ENCODE measurements around the gene EIF4G2.

EIF4G2 gene

DNA sequence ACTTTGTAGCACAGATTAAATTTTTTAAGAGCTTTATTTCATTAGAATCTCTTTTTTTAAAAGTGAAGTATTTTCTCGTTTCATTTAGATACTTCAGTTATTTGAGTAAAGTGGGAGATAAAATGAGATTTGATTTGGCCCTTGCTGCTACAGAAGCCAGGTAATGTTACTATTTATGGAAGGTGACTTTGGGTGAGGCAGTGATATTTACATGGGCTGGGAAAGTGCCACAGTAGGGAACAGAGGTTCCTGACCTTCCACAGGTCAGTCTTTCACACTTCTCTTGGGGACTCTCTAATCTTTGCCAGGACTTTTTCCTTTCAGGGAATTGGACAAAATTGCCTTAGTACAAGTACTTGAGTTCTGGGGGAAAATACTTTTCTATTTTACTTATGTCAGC, 37.3 kb downstream of the EIF4G2 start:
- DNase-seq (ENCODE audit: low read depth), result no peak

DNA sequence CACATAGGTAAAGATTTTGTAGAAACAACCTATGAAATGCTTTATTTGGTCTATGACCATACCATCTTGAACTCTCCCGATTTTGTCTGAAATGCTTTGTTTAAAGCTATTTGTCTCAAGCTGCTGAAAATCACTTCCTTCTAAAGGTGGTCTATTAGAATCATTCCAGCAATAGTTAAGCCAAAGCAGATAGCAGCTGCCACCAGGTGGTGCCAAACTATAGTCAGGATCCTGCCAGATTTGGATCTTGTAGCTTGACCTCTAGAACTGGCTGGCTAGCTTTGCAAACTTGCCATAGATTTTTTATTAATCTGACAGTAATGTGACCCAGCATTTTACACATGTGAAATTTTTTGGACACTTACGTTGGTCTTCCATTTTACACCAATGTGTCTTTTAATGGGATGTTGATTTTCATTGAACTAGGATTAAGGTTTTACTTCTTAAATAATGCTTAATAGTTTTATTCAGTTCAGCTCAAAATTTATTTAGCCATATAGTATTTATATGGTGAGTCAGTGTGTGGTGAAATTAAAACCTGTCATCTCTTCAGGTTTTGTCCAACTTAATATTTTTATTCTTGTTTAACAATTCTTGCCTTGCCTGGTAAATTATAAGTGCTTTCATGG, 38.0 kb downstream of the EIF4G2 start:
- DNase-seq (ENCODE audit: low read depth), result no peak

DNA sequence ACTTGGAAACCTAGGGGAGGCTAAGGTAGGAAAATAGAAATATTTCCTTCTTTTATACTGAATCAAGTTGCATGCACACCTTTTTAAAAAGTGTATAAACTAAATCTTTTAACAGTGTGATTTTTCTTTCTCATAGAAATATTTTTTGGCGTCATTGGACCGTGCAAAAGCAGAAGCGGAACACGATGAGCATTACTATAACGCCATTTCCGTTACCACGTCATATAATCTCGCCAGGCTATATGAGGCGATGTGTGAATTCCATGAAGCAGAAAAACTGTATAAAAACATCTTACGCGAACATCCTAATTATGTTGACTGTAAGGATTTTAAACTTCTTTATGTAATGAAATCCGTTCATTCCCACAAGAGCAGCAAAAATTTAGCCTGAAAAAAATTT, 44.3 kb downstream of the EIF4G2 start:
- no peak for DNase-seq (ENCODE audit: low read depth)

DNA sequence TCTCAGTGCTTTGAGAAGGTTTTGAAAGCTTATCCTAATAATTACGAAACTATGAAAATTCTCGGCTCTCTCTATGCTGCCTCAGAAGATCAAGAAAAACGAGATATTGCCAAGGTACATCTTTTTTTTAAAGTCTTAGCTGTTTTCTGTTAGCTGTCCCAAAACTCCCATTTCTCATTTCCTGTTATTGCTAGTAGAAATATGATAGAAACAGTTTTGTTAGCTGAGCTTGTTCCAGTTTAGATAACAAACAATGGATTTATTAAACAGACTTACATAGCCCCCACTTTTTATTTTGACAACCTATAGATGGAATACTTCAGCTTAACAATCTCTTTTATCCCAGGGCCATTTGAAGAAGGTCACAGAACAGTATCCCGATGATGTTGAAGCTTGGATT, 45.0 kb downstream of the EIF4G2 start:
- DNase-seq (ENCODE audit: low read depth), result no peak

DNA sequence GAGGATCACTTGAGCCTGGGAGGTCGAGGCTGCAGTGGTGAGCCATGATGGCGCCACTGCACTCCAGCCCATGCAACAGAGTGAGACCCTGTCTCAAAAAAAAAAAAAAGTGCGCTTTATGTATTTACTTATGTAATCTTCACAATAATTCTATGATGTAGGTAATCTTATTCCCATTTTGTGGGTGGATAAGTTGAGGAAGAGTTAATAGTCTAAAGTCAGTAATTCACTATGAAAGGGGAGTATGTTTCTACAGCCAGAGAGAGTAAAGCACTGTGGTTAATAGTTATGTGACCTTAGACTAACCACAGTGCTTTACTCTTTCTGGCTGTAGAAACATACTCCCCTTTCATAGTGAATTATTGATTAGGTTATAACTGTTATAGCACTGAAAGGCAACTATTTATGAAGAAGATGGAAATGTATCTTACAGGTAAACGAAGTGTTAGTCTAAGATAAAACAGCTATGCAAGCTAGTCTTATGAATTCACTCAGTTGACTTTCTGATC, 45.8 kb downstream of the EIF4G2 start:
- no peak for DNase-seq (ENCODE audit: low read depth)

DNA sequence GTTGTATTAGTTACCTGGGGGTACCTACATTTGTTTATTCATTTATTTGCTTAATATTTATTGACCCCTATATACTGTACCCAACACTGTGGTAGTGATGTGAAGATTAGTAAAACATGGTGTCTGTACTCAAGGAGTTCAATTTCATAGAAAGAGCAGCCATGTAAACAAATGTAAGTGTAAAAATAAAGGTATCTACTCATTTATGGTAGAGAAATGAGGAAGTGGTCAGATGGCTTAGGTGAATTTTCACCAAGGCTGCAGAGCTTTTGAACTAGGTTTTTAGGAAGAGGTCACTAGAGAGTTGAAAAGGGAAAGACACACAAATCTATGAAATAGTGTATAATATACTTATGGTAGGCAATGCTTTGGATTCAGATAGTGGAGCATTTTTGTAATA, 46.5 kb downstream of the EIF4G2 start:
- DNase-seq (ENCODE audit: low read depth), result no peak

DNA sequence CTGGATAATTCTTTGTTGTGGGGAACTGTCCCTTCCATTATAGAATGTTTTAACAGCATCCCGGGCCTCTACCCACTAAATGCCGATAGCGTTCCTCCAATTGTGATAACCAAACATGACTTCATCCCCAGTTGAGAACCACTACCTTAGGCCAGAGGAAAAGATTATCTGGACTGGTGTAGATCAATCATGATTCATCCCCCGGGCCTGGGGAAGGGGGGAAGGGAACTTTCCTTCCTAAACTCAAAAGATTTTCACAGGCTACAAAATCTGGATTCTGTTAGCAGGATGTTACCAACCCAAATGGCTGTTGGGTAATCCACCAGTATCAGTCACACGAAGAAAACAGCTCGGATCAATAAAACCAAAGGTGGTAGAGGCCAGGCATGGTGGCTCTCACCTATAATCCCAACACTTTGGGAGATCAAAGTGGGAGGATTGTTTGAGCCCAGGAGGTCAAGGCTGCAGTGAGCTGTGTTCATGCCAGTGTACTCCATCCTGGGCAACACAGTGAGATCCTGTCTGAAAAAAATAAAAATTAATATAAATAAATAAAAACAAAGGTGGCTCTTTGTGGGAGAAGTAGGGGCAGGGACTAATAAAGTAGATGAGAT, 47.5 kb downstream of the EIF4G2 start:
- no peak for DNase-seq (ENCODE audit: low read depth)

DNA sequence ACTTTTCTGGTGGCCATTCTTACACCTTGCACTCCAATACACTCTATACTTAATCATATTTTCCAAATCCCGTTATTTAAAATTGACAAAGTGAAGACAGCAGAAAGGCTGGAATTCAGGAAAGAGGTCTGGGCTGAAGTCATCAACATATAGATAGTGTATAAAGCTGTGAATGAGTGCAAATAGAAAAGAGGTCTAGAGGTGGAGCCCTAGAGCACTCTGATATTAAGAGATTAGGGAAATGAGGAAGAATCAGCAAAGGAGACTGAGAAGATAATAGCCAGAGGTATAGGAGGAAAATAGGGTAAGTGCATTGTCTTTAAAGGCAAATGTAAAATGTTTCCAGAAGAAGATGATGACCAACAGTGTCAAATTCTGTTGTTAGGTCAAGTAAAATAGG, 49.8 kb downstream of the EIF4G2 start:
- no peak for DNase-seq (ENCODE audit: low read depth)

DNA sequence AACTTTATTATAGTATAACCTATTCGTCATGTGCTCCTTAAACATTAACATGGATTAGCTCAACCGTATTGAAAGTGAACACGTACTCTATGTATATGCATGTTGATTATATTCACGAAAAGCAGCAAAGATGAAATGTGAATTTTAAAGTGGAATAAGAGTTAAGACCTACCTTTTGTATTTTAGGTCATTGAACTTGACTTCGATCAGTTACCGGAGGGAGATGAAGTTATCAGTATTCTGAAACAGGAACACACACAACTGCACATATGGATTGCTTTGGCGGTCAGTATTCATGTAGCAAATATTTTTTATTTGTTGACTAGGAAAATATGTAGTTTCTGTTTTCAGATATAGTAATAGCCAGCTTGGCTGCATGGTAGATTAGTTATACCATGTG, 56.2 kb downstream of the EIF4G2 start:
- no peak for DNase-seq (ENCODE audit: low read depth)

DNA sequence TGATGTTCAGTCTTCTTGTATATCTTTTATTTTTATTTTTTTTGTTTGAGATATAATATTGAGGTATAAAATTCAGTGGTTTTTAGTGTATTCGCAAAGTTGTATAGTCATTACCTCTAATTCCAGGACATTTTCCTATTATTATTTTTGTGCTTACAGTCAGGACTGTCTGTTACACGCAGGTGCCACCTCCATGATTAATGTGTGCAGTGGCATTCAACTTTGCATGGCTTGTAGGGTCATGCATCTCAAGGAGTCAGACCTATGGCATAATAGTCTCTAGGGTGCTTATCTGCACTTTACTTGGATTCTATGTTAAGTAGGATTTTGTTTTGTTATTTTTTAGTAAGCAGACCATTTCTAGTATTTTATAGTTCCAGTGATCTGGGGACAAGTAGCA, 56.7 kb downstream of the EIF4G2 start:
- no peak for DNase-seq (ENCODE audit: low read depth)

DNA sequence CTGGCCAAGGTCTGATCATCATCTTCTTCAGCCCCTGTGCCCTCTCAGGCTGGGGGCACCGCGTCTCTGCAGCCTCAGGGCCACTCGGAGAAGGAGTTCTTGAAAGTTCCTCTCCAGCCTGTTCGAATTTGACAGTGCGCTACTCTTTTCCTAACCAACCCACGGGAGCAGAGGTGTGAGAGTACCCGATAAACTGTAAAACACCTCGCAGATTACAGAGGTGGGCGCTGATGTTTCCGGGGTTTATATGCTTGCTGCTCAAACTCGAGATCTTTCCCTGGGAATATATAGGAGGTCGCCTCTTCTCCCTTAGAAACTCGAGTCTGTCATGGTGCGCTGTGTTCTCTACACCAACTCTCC, 57.2 kb downstream of the EIF4G2 start:
- DNase-seq (ENCODE audit: low read depth), result no peak

DNA sequence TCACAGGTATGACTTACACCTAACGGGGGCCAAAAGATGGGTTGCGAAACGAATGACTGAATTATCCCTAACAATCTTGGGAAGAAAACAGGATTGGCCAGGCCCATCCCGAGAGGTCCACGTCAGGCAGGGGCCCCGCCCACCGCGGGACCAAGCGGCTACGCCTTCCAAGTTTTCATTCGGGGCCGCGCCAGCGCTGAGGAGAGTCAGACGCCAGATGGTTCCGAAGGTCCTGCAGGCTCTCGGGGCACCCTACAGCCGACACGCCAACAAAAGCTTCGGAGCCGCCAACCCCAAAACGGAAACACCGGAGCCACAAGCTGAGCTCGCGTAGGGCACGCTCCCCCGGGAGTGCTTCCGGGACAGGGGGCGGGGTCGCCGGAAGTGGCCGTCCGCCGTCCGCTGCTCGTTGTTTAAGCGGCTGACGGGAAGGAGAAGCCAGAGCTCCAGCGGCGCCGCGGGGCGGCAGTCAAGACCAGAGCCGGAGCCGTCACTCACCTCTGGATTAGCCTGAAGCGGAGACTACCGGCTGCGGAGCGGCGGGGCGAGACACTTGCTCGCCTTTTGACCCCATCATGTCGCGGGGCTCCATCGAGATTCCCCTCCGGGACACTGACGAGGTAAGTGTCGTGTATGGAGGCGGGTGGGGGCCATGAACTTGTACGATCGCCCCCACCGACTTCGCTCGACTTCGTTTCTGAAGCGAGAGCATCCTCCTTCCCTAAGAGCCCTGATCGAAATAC, 57.7 kb downstream of the EIF4G2 start, which contains the start of gene CTR9:
Gene CTR9 (plus strand): TSS at position 409 of the 743 bp plus-strand sequence. CDS start 167 bp downstream, at position 576.
- DNase-seq (ENCODE audit: low read depth), result peak; percentile 92

DNA sequence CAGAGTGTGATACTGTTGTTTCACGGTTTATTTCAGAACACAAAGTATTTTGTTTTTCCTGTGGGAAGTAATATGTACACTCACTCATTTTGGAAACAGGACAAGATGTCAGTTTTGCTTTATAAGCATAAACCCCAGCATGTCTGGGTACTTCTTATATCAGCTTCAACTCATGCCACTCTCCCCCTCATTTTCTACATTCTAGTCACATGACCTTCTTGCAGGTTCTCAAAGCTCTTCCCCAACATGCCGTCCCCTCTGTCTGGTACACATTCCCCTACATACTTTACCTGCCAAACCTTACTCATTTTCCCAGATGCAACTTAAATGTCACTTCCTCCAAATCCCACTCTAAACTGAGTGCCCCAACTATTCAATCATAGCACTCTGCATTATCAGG, 59.2 kb downstream of the EIF4G2 start:
- no peak for DNase-seq (ENCODE audit: low read depth)

DNA sequence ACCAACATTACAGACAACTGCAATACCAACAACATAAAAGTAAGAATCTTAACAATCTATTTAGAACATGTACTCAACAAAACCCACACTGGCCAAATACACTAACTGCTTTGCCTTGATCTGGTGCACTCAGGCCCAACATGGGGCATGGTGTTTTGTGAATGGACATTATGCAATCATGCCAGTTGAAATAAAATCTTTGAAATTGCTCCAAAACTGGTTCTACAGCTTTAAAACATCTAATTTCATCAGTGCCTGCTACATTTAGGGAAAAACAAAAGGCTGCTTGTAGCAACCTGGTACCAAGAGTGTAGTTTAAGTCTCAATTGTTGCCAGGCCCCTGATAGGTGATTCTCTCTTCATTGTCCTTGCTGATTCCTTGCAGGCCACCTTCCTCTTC, 61.0 kb downstream of the EIF4G2 start:
- no peak for DNase-seq (ENCODE audit: low read depth)
